Measurements from ENCODE around the gene ADAMTSL1.

Gene ADAMTSL1

GRCh38 chr9:18666986-18667772, 193.2 kb downstream of the ADAMTSL1 start:
- DNase-seq (ENCODE audit: low spot score) = peak; percentile 20

- DNase-seq (ENCODE audit: low spot score) = no peak
Observed at GRCh38 chr9:18668944-18669343, 195.0 kb downstream of the ADAMTSL1 start.

GRCh38 chr9:18672706-18673105, 198.8 kb downstream of the ADAMTSL1 start:
- no peak for DNase-seq (ENCODE audit: low spot score)

GRCh38 chr9:18673179-18673578, 199.2 kb downstream of the ADAMTSL1 start:
- no peak for DNase-seq (ENCODE audit: low spot score)

GRCh38 chr9:18675332-18675731, 201.4 kb downstream of the ADAMTSL1 start:
- no peak for DNase-seq (ENCODE audit: low spot score)

GRCh38 chr9:18675973-18676372, 202.0 kb downstream of the ADAMTSL1 start:
- DNase-seq (ENCODE audit: low spot score) = no peak

- no peak for DNase-seq (ENCODE audit: low spot score)
Observed at GRCh38 chr9:18676525-18676924, 202.6 kb downstream of the ADAMTSL1 start.

GRCh38 chr9:18678821-18679590, 205.1 kb downstream of the ADAMTSL1 start:
- no peak for DNase-seq (ENCODE audit: low spot score)

GRCh38 chr9:18682907-18683306, 209.0 kb downstream of the ADAMTSL1 start:
- DNase-seq (ENCODE audit: low spot score) = no peak

GRCh38 chr9:18683312-18683711, 209.4 kb downstream of the ADAMTSL1 start:
- DNase-seq (ENCODE audit: low spot score) = no peak

- no peak for DNase-seq (ENCODE audit: low spot score)
Observed at GRCh38 chr9:18683851-18684250, 209.9 kb downstream of the ADAMTSL1 start.

- DNase-seq (ENCODE audit: low spot score) = no peak
Observed at GRCh38 chr9:18684593-18685317, 210.8 kb downstream of the ADAMTSL1 start.

- DNase-seq (ENCODE audit: low spot score) = peak; percentile 21
Observed at GRCh38 chr9:18688581-18689565, 214.9 kb downstream of the ADAMTSL1 start.

- DNase-seq (ENCODE audit: low spot score) = no peak
Observed at GRCh38 chr9:18689921-18690320, 216.0 kb downstream of the ADAMTSL1 start.

GRCh38 chr9:18692268-18692667, 218.3 kb downstream of the ADAMTSL1 start:
- no peak for DNase-seq (ENCODE audit: low spot score)

- no peak for DNase-seq (ENCODE audit: low spot score)
Observed at GRCh38 chr9:18692962-18693361, 219.0 kb downstream of the ADAMTSL1 start.

GRCh38 chr9:18694959-18695668, 221.2 kb downstream of the ADAMTSL1 start:
- DNase-seq (ENCODE audit: low spot score) = no peak

GRCh38 chr9:18698992-18699391, 225.0 kb downstream of the ADAMTSL1 start:
- DNase-seq (ENCODE audit: low spot score) = no peak

- no peak for DNase-seq (ENCODE audit: low spot score)
Observed at GRCh38 chr9:18699764-18700163, 225.8 kb downstream of the ADAMTSL1 start.

- DNase-seq (ENCODE audit: low spot score) = no peak
Observed at GRCh38 chr9:18700714-18701113, 226.8 kb downstream of the ADAMTSL1 start.

All from RKO (cell line).